SK-N-MC (cell line): ENCODE measurements around the gene MPIG6B.

ENCODE experiments used
- EZH2 ChIP-seq: fragments of 200-600 bp; sonication (generic); IDR thresholded peaks from one replicate; pipeline ENCODE4 v1.6.1; 2017; ENCODE audit warnings: antibody characterized with exemption
- FOXP2 ChIP-seq: optimal IDR thresholded peaks from 2 replicates; pipeline ENCODE3; 2011; ENCODE audit warnings: mild to moderate bottlenecking, moderate library complexity; ENCODE audit not compliant: insufficient read depth; ENCODE audit errors: extremely low read length, control extremely low read depth
- POLR2AphosphoS5 ChIP-seq: IDR thresholded peaks from 2 replicates; pipeline ENCODE4 v1.6.1; 2012; ENCODE audit warnings: mild to moderate bottlenecking, low read depth, low read length, borderline replicate concordance

GRCh38 chr6:31687321-31687720 is 35.9 kb upstream of the MPIG6B start:
- no peak for TF ChIP-seq POLR2AphosphoS5
- no peak for TF ChIP-seq EZH2
- no peak for TF ChIP-seq FOXP2
